GM19328 (cell line): ENCODE data around the gene WNT9B.
"Not testable (repeated sequence)": the region's sequence is repeated elsewhere in the genome, so short reads cannot be mapped to it uniquely, and the experiment has no call there.

Experiments used
- ATAC-seq: cut with Tn5 transposase; IDR thresholded peaks from one replicate; pipeline ENCODE4 v1.9.1; 2021; ENCODE audit warnings: mild to moderate bottlenecking, moderate library complexity; ENCODE audit not compliant: unreplicated experiment

WNT9B gene

GRCh38 chr17:46821482-46822387 is 29.6 kb upstream of the WNT9B start:
- no peak for ATAC-seq

DNA sequence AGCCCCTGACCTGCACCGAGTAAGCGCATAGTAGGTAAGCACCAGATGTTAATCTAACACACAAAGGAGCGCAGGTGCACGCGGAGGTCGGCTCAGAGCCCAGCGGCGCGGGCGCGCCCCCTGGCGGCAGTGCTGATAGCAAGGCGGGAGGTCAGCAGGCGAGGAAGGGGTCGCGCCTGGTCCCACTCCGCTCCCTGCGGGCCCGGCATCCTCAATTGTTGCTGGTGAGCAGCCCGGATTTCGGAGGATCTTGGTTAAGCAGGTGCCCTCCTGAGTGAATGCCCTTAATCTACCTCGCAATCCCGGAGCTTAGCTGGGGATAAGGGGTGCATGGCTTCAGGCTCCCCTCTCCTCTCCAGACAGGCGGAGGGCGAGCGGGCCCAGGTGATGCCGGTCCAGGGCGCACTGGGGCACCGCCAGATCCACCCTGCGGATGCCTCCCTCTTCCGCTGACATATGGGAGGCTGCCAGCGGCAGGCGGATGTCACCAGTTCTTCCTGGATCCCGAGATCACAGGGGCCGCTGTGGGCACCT is 28.9 kb upstream of the WNT9B start:
- no peak for ATAC-seq

GRCh38 chr17:46823657-46824056 is 27.7 kb upstream of the WNT9B start:
- ATAC-seq: no peak

- ATAC-seq: no peak
These were observed 25.3 kb upstream of the WNT9B start for GRCh38 chr17:46826116-46826515.

- no peak for ATAC-seq
These were observed 24.1 kb upstream of the WNT9B start for GRCh38 chr17:46827274-46827673.

GRCh38 chr17:46831573-46832330 is 19.6 kb upstream of the WNT9B start:
- no peak for ATAC-seq

DNA sequence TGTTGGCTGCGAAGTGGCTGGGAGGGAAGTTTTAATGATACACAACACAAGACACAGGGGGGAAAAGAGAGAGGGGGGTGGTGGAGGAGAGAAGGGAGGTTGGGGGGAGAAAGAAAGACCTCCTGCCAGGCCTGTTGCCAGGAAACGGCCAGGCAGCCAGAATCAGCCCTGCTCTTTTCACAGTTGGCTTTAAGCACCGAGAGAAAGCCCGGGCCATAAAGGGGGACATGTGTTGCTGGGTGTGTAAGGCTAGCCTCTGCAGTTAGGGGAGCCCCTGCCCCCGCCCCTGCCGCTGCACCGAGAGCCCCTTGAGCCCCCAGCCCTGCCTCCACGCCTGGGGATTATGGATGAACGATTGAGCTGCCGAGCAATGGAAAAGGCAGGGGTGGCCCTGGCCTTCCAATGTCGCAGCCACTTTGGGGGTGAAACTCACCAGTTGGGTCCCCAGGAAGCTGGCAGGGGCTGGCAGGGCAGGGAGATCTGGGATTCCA is 19.0 kb upstream of the WNT9B start:
- no peak for ATAC-seq

DNA sequence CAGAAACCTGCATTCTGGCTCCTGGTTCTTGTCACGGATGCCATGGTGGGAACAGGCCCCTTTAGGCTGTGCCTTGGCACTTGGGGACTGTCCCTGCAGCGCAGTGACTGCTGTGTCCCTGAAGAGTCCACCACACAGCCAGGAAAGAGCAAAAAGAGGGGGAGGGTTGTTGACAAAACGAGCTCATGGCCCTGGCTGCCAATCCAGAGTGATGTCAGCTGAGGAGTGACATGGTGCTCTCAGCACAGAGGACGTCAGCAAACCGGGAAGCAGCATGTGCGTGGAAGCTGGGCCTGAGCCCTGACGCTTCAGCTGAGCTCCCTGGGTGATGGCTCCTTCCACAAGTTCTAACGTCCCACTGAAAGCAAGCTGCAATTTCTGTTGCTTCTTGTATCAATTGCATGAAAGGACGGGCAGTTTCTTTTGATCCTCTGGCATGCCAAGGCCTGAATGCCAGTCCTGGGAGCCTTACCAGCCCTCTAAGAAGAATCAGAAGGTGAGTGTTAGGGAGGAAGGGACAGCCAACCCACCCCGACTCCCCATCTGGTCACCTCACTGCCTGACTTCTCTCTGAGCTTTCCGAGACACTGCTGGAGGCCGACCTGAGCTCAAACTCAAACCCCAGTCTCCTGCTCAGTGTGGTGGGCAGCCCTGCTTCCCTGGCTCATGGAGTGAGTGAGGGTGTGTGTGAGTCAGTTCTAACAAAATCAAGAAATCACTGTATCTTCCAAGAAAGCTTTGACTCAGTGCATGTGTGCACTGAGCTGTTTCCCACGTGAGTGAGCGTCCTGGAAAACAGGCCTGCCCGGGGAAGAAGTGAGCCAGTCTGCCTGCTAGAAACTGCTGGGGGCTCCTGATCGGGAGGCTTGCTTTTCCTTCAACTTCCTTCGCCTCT is 18.2 kb upstream of the WNT9B start:
- ATAC-seq: no peak

- ATAC-seq: no peak
These were observed 17.6 kb upstream of the WNT9B start for GRCh38 chr17:46833840-46834208.

DNA sequence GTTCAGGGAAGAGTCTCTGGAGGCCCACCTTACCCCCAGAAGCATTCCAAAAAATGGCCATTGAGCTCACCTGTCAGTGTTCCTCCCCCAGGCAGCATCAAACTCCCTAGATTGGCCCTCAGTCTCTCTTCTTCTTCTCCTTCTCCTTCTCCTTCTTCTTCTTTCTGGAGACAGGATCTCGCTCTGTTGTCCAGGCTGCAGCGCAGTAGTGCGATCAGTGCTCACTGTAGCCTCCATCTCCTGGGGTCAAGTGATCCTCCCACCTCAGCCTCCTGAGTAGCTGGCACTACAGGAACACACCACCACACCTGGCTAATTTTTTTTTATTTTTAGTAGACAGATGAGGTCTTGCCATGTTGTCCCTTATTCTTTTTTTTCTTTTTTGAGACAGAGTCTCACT is 16.5 kb upstream of the WNT9B start:
- ATAC-seq: no peak

DNA sequence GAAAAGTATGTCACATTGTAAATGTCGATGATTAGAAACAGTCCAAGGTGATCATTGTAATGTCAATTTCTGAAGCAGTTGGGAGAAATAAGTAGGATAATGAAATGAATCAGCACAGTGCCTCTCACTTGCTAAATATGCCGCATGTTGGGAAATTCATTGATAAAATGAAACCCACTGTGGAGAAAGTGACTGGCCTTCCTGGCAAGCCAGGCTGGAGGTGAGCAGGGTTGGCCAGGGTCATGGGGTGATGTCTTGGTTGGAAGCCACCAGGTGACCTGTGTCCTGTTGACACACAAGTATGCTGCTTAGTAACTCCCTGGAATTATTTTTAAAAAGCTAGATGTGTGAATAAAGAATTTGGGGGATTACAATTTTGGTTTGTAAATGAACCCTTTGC is 14.9 kb upstream of the WNT9B start:
- no peak for ATAC-seq

DNA sequence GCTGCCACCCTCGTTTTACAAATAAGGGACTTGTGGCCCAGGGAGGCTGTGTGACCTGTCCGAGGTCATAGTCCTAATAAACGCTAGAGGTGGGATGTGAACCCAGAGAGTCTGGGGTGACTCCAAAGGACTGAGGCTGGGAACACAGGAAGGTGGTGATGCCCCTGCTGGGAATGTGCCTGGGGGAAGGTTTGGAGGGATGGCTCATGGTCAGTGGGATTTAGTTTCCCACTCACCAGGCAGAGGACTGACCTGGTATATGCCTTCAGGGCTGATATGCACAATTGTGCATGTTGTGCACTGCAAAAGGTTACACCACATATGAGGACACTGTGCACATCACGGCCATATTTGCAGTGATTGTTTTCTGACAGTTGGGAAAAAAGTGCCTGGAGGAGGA is 13.9 kb upstream of the WNT9B start:
- ATAC-seq: no peak

- no peak for ATAC-seq
These were observed 12.2 kb upstream of the WNT9B start for GRCh38 chr17:46839211-46839610.

DNA sequence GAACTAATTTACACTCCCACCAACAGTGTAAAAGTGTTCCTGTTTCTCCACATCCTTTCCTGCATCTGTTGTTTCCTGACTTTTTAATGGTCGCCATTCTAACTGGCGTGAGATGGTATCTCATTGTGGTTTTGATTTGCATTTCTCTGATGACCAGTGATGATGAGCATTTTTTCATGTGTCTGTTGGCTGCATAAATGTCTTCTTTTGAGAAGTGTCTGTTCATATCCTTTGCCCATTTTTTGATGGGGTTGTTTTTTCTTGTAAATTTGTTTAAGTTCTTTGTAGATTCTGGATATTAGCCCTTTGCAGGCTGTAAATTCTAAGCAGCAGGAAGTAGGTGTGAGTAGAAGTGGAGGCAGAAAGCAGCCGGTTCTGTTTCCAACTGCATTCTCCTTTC is 10.8 kb upstream of the WNT9B start:
- ATAC-seq: not testable (repeated sequence)

GRCh38 chr17:46841561-46842379 is 9.6 kb upstream of the WNT9B start:
- ATAC-seq: no peak

GRCh38 chr17:46842835-46843234 is 8.5 kb upstream of the WNT9B start:
- no peak for ATAC-seq

DNA sequence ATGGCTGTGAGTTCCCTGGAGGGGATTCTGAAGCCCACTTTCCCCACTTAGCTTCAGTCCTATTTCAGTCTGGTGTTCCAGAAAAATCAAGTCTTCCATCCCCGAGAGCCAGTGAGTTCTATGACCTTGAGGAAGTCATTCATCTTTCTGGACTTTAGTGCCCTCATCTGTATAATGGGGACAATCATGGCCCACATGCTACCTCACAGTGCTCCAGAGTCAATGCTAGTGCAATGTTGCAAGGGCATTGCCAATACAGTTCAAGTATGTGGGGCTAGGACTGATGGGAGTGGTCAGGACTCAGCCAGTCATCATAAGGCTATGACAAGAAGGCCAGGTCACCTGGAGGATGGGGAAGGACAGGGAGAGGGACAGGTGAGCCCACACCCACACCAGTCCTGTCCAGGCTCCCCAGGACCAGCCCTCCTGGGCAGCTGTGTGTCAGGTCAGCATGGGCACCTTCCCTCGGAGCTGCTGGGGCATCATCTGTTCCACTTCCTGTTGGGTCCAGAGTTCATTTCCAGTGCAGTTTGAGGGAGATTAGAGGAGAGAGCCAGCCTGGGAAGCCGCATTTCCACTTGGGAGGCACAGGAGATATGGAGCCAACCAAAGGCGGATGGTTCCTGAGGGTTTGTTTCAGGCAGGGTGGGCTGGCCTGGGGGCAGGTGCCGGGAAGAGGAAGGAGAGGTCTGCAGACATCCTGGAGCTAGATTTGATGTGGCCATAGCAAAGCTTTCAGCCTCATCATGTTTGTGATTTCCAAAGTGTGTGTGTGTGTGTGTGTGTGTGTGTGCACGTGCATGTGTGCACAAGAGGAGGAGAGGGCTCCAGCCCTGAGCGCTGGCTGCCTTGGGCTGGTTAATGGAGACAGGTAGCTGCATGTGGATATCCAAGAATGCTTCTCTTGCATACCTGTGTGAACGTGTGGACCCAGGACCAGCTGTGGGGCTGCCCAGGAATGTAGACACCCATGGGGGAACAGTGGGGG is 3.9 kb upstream of the WNT9B start:
- ATAC-seq: no peak

DNA sequence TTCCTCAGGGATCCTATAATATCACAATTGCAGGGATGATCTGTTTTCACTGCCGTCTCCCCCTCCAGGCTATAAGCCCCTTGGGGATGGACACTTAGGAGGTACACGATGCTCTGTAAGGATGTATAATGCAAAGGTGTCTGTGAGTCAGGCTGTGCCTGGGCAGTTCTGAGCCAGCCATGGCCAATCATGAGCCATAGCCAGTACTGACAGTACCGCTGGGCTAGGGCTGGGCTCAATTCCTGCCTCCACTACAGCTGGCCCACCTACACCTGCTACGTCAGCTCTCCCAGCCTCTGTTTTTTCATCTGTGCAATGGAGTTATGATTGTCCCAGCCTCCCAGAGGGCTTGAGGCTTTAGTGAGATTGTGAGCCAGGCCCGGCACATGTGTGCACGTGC is 2.8 kb upstream of the WNT9B start:
- ATAC-seq: no peak

DNA sequence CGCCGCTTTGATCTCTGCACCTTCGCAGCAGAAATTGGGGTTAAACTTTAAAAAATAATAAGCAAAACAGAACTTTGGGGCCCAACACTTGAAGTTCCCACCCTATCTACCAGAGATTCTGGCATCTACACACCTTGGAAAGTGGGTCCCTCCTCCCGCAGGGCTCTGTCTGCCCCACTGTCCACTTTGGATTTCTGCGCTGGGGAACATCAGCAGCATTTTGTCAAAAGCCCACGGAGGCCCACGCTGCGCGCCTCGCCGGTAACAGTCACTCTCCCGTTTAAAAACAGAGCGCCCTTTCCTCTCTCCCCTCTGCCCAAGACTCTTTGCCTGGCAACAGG is 725 bp upstream of the WNT9B start:
- ATAC-seq: no peak
